ENCODE results near the gene RIN1. TPM values are rescaled to one million over a fixed set of nuclear protein-coding genes. Genes with fewer than 3 reads are reported as not detected.

RIN1 gene
- total RNA-seq, 1 donor from 2014 or later = 19.2 TPM

DNA sequence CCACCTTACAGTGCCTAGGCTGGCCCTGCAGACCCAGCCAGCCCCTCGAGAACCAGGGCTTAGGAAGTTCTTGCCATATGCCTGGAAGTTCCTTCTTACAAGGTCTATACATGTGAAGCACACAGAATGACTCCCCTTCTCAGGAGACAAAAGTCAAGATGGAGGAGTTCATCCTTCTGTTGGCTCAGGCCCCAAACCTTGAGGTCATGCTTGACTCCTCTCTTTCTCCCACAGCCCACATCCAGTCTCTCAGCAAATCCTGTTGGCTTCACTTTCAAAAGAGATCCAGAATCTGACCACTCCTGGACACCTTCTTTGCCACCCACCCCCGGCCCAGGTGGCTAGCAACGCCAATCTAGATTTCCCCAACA is 17.6 kb downstream of the RIN1 start:
- peaks cover 77% of the 10 kb centered on the region for H3K4me1 ChIP-seq
- no peaks in the 10 kb centered on the region for H3K27me3 ChIP-seq
- H3K4me3 ChIP-seq = no peak overlapping the region
- TF ChIP-seq POLR2A (IDR thresholded peaks at IDR 0.05) = no peak
- TF ChIP-seq, protein P1, sequence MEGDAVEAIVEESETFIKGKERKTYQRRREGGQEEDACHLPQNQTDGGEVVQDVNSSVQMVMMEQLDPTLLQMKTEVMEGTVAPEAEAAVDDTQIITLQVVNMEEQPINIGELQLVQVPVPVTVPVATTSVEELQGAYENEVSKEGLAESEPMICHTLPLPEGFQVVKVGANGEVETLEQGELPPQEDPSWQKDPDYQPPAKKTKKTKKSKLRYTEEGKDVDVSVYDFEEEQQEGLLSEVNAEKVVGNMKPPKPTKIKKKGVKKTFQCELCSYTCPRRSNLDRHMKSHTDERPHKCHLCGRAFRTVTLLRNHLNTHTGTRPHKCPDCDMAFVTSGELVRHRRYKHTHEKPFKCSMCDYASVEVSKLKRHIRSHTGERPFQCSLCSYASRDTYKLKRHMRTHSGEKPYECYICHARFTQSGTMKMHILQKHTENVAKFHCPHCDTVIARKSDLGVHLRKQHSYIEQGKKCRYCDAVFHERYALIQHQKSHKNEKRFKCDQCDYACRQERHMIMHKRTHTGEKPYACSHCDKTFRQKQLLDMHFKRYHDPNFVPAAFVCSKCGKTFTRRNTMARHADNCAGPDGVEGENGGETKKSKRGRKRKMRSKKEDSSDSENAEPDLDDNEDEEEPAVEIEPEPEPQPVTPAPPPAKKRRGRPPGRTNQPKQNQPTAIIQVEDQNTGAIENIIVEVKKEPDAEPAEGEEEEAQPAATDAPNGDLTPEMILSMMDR (IDR thresholded peaks at IDR 0.05) = no peak
- no peak for TF ChIP-seq POLR2AphosphoS5 (IDR thresholded peaks at IDR 0.05; ENCODE audit: insufficient read depth in 1 of 2, low read depth in 1 of 2)
- H3K27ac ChIP-seq = peak overlapping the region; percentile 85
- intact Hi-C loops (cut with DNase I) = no loop called here
- DNase-seq (ENCODE audit: extremely low spot score in 2 of 2) = no peak
- H3K9me3 ChIP-seq = no peaks in the 10 kb centered on the region
- no peaks in the 10 kb centered on the region for H3K36me3 ChIP-seq

DNA sequence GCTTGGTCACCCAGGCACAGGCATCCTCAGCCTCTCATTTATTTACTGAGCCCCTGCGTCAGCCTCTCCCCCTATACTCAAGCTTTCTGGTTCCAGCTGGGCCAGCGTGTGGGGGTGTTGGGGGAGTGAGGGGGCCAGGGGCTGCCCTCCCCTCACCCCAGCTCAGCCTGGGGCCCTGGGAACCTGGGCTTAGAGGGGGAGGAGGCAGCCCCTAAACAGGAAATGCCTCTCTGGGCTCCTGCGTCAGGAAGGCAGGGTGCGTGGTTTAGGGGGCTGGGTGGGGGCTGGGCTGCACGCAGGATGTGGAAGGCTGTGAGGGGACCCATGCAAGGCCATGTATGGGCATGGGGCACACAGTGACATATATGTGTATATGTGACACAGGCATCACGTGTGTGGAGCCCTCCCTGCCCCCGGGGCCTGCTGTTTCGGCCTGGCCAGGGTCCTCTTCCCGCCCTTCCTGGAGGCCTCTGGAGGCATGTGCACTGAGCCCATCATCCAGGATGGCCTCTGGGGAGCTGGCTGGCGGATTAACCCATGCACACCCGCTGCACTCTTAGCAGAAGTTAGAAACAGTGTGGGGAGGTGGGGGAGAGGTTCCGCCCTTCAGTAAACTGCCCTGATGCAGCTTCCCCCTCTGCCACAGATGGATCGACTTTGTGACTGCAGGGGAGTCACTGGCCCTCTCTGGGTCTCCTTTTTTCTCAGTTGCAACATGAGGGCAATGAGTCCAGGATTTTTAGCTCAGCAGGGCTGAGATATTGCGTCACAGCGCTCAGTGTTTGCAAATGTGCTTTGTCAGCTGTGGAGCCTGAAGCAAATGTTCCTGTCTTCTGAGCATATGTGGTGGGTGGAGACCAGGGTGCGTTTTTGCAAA is 18.3 kb downstream of the RIN1 start:
- H3K27ac ChIP-seq = peak overlapping the region; percentile 85
- peaks cover 80% of the 10 kb centered on the region for H3K4me1 ChIP-seq
- peak in 1 of 2 donors; percentile 96 for DNase-seq (ENCODE audit: extremely low spot score in 2 of 2)

DNA sequence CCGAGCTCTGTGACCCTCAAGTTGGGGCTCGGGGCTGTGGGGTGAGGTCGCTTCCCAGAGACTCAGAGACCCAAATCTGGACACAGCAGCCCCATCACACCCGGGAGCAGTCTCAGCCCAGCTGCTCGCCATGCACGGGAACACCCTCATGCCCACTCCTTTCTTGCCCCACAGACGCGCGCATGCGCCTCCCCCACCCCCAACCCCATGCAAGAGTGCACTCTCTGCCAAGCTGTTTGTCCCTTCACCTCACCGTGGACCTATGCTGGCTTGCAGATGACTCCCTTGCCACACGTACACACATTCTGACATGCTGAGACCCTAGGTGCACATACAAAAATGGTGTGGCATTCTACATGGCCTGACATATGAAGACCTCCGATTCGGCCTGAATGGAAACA is 18.9 kb downstream of the RIN1 start:
- TF ChIP-seq, protein P1 (IDR thresholded peaks at IDR 0.05) = no peak
- TF ChIP-seq POLR2A (IDR thresholded peaks at IDR 0.05) (no peak), POLR2AphosphoS5 (IDR thresholded peaks at IDR 0.05; ENCODE audit: insufficient read depth in 1 of 2, low read depth in 1 of 2) (no peak)
- H3K36me3 ChIP-seq = no peaks in the 10 kb centered on the region
- DNase-seq (ENCODE audit: extremely low spot score in 2 of 2) = no peak

More for the DNA sequence above, 18.3 kb downstream of the RIN1 start:
- intact Hi-C loops (cut with DNase I) = no loop called here
- Histone ChIP-seq H3K9me3 (no peaks in the 10 kb centered on the region), H3K36me3 (no peaks in the 10 kb centered on the region), H3K4me3 (peak overlapping the region; percentile 58 to 68), H3K27me3 (no peaks in the 10 kb centered on the region)
- TF ChIP-seq, protein P1 (IDR thresholded peaks at IDR 0.05) = no peak
- no peak for TF ChIP-seq POLR2A (IDR thresholded peaks at IDR 0.05)
- TF ChIP-seq POLR2AphosphoS5 (IDR thresholded peaks at IDR 0.05; ENCODE audit: insufficient read depth in 1 of 2, low read depth in 1 of 2) = peak; percentile 60 to 63

DNA sequence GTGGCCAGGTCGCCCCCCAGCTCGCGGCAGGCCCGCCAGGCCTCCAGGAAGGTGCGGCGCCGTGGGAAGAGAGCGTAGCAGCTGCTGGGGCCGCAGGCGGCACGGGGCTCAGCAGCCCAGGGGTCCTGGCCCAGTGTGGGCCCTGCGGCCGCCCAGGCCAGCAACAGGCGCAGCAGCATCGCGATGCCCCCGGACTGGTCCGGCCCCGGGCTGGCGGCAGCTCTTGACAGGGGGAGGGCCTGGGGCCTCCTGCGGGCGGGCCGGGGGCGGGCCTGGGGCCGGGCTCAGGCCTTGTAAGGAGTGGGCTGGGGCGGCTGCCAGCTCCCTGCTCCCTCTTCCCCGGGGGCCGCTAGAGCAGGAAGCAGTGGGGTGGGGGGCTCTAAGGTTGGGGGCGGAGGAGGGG is 19.4 kb downstream of the RIN1 start, which contains the start of gene CD248:
TSS of gene CD248 (minus strand) at position 196 of the 403 bp plus-strand sequence. CDS start at position 179, 17 bp downstream.
- H3K9me3 ChIP-seq = no peaks in the 10 kb centered on the region
- no peaks in the 10 kb centered on the region for H3K36me3 ChIP-seq
- no peak for DNase-seq (ENCODE audit: extremely low spot score in 2 of 2)
- intact Hi-C loops (cut with DNase I) = no loop called here
- TF ChIP-seq POLR2A (IDR thresholded peaks at IDR 0.05) (peak in 1 of 2 donors; percentile 88), POLR2AphosphoS5 (IDR thresholded peaks at IDR 0.05; ENCODE audit: insufficient read depth in 1 of 2, low read depth in 1 of 2) (peak in 1 of 2 donors; percentile 61)
- TF ChIP-seq, protein P1 (IDR thresholded peaks at IDR 0.05) = no peak
- H3K4me3 ChIP-seq = peak within 1 kb of the TSS; percentile 58 to 68
- H3K27ac ChIP-seq = peak within 1 kb of the TSS; percentile 85
- H3K4me1 ChIP-seq = peaks cover 70% of the 10 kb centered on the region
- H3K27me3 ChIP-seq = no peaks in the 10 kb centered on the region

More for the DNA sequence above, 18.9 kb downstream of the RIN1 start:
- Histone ChIP-seq H3K4me3 (peak overlapping the region; percentile 58 to 68), H3K4me1 (peaks cover 74% of the 10 kb centered on the region), H3K9me3 (no peaks in the 10 kb centered on the region), H3K27me3 (no peaks in the 10 kb centered on the region), H3K27ac (peak overlapping the region; percentile 85)
- intact Hi-C loops (cut with DNase I) = no loop called here
